Memory B cell (primary cell): Measurements from ENCODE around the gene ZNF808.
"Not testable (repeated sequence)": the region's sequence is repeated elsewhere in the genome, so short reads cannot be mapped to it uniquely, and the experiment has no call there.

Source experiments
- ATAC-seq: fragments of 150-1000 bp; cut with Tn5 transposase; 2 replicates; pipeline ENCODE4 v1.10.0; 2021; ENCODE audit warnings: low read depth, mild to moderate bottlenecking, moderate library complexity
- DNase-seq, 2 donors: peaks; one replicate each; pipeline ENCODE4 v3.0.0; 2022; ENCODE audit warnings: low spot score in 2 of 2
- H3K27ac Mint-ChIP-seq: one replicate; pipeline ENCODE4 v1.8.0; 2022; ENCODE audit warnings: mild to moderate bottlenecking, moderate library complexity, mixed read lengths
- H3K27me3 Mint-ChIP-seq: one replicate; pipeline ENCODE4 v1.8.0; 2022; ENCODE audit warnings: mixed read lengths
- H3K36me3 Mint-ChIP-seq: one replicate; pipeline ENCODE4 v1.8.0; 2022; ENCODE audit warnings: mild to moderate bottlenecking, mixed read lengths
- H3K4me1 Mint-ChIP-seq: one replicate; pipeline ENCODE4 v1.8.0; 2022; ENCODE audit warnings: mixed read lengths
- H3K4me3 Mint-ChIP-seq: one replicate; pipeline ENCODE4 v1.8.0; 2022; ENCODE audit warnings: mild to moderate bottlenecking, moderate library complexity, mixed read lengths
- H3K9me3 Mint-ChIP-seq: one replicate; pipeline ENCODE4 v1.8.0; 2022; ENCODE audit warnings: mixed read lengths

Gene ZNF808

GRCh38 chr19:52527134-52527955, at the start of gene ZNF808:
Gene ZNF808, plus strand, starts transcription at chr19:52527668. Its CDS starts 15,617 bp downstream, at chr19:52543285.
- Mint-ChIP-seq H3K4me3 (peak within 1 kb of the TSS; percentile 99), H3K27me3 (no peaks in the 10 kb centered on the region), H3K4me1 (peaks cover 14% of the 10 kb centered on the region), H3K36me3 (peaks cover 13% of the 10 kb centered on the region), H3K9me3 (peaks cover 3% of the 10 kb centered on the region), H3K27ac (peak within 1 kb of the TSS; percentile 97)
- DNase-seq (peak; percentile 75 to 85), ATAC-seq (peak; percentile 87)

GRCh38 chr19:52484111-52484743, 43.2 kb upstream of the ZNF808 start:
- not testable (repeated sequence) for H3K27ac Mint-ChIP-seq, H3K4me1 Mint-ChIP-seq, ATAC-seq, DNase-seq, H3K27me3 Mint-ChIP-seq, H3K4me3 Mint-ChIP-seq
- H3K36me3 Mint-ChIP-seq = peaks cover 11% of the 10 kb centered on the region
- H3K9me3 Mint-ChIP-seq = peaks cover 23% of the 10 kb centered on the region

GRCh38 chr19:52485064-52485463, 42.4 kb upstream of the ZNF808 start:
- Mint-ChIP-seq H3K36me3 (peaks cover 11% of the 10 kb centered on the region), H3K9me3 (peaks cover 23% of the 10 kb centered on the region)
- not testable (repeated sequence) for H3K27me3 Mint-ChIP-seq, ATAC-seq, DNase-seq, H3K27ac Mint-ChIP-seq, H3K4me1 Mint-ChIP-seq, H3K4me3 Mint-ChIP-seq

GRCh38 chr19:52485561-52486240, 41.8 kb upstream of the ZNF808 start:
- Mint-ChIP-seq H3K36me3 (peaks cover 11% of the 10 kb centered on the region), H3K9me3 (peaks cover 25% of the 10 kb centered on the region)
- not testable (repeated sequence) for ATAC-seq, DNase-seq, H3K4me3 Mint-ChIP-seq, H3K27ac Mint-ChIP-seq, H3K27me3 Mint-ChIP-seq, H3K4me1 Mint-ChIP-seq

GRCh38 chr19:52492201-52492993, 35.1 kb upstream of the ZNF808 start:
- Mint-ChIP-seq H3K27ac (no peak overlapping the region), H3K9me3 (peaks cover 16% of the 10 kb centered on the region), H3K36me3 (peaks cover 19% of the 10 kb centered on the region), H3K4me1 (no peaks in the 10 kb centered on the region), H3K27me3 (peaks cover 5% of the 10 kb centered on the region), H3K4me3 (no peak overlapping the region)
- ATAC-seq (no peak), DNase-seq (no peak)

- no peak for ATAC-seq
- H3K27me3 Mint-ChIP-seq = peaks cover 5% of the 10 kb centered on the region
Observed at GRCh38 chr19:52492994-52493470, 34.4 kb upstream of the ZNF808 start.

GRCh38 chr19:52494518-52494917, 33.0 kb upstream of the ZNF808 start:
- no peak for DNase-seq
- Mint-ChIP-seq H3K4me1 (no peaks in the 10 kb centered on the region), H3K9me3 (peaks cover 20% of the 10 kb centered on the region), H3K27me3 (peaks cover 5% of the 10 kb centered on the region), H3K27ac (no peak overlapping the region), H3K4me3 (no peak overlapping the region), H3K36me3 (peaks cover 23% of the 10 kb centered on the region)
- no peak for ATAC-seq

More at GRCh38 chr19:52492994-52493470, 34.4 kb upstream of the ZNF808 start:
- Mint-ChIP-seq H3K27ac (no peak overlapping the region), H3K9me3 (peaks cover 16% of the 10 kb centered on the region), H3K4me1 (no peaks in the 10 kb centered on the region), H3K4me3 (no peak overlapping the region), H3K36me3 (peaks cover 19% of the 10 kb centered on the region)
- DNase-seq = no peak

GRCh38 chr19:52498571-52498970, 28.9 kb upstream of the ZNF808 start:
- Mint-ChIP-seq H3K36me3 (peaks cover 23% of the 10 kb centered on the region), H3K9me3 (peaks cover 17% of the 10 kb centered on the region), H3K4me1 (no peaks in the 10 kb centered on the region), H3K4me3 (no peak overlapping the region), H3K27ac (no peak overlapping the region), H3K27me3 (peaks cover 2% of the 10 kb centered on the region)
- DNase-seq (no peak), ATAC-seq (no peak)

GRCh38 chr19:52500474-52500873, 27.0 kb upstream of the ZNF808 start:
- ATAC-seq, H3K4me1 Mint-ChIP-seq, H3K4me3 Mint-ChIP-seq, H3K27ac Mint-ChIP-seq, H3K27me3 Mint-ChIP-seq, DNase-seq: not testable (repeated sequence)
- Mint-ChIP-seq H3K9me3 (peaks cover 14% of the 10 kb centered on the region), H3K36me3 (peaks cover 20% of the 10 kb centered on the region)

GRCh38 chr19:52500991-52501390, 26.5 kb upstream of the ZNF808 start:
- Mint-ChIP-seq H3K9me3 (peaks cover 12% of the 10 kb centered on the region), H3K36me3 (peaks cover 20% of the 10 kb centered on the region)
- ATAC-seq, H3K27me3 Mint-ChIP-seq, H3K4me3 Mint-ChIP-seq, H3K4me1 Mint-ChIP-seq, DNase-seq, H3K27ac Mint-ChIP-seq: not testable (repeated sequence)

GRCh38 chr19:52507266-52507665, 20.2 kb upstream of the ZNF808 start:
- no peak overlapping the region for H3K4me3 Mint-ChIP-seq
- no peaks in the 10 kb centered on the region for H3K4me1 Mint-ChIP-seq
- H3K9me3 Mint-ChIP-seq = peaks cover 20% of the 10 kb centered on the region
- DNase-seq (no peak), ATAC-seq (no peak)
- H3K36me3 Mint-ChIP-seq = peaks cover 19% of the 10 kb centered on the region
- no peaks in the 10 kb centered on the region for H3K27me3 Mint-ChIP-seq
- H3K27ac Mint-ChIP-seq = no peak overlapping the region

- Mint-ChIP-seq H3K27me3 (peaks cover 10% of the 10 kb centered on the region), H3K9me3 (peaks cover 20% of the 10 kb centered on the region), H3K36me3 (peaks cover 12% of the 10 kb centered on the region), H3K4me1 (no peaks in the 10 kb centered on the region), H3K4me3 (no peak overlapping the region), H3K27ac (no peak overlapping the region)
- ATAC-seq = no peak
- no peak for DNase-seq
Observed at GRCh38 chr19:52516191-52516590, 11.3 kb upstream of the ZNF808 start.

GRCh38 chr19:52518646-52519045, 8.8 kb upstream of the ZNF808 start:
- peaks cover 3% of the 10 kb centered on the region for H3K36me3 Mint-ChIP-seq

More at GRCh38 chr19:52518646-52519045, 8.8 kb upstream of the ZNF808 start:
- ATAC-seq (no peak), DNase-seq (no peak)
- Mint-ChIP-seq H3K27me3 (peaks cover 10% of the 10 kb centered on the region), H3K27ac (no peak overlapping the region), H3K4me1 (no peaks in the 10 kb centered on the region), H3K4me3 (no peak overlapping the region), H3K9me3 (peaks cover 8% of the 10 kb centered on the region)
